GM23338 (cell line): Measurements from ENCODE around the gene MAPRE3. TPM values are rescaled to one million over a fixed set of nuclear protein-coding genes. Genes with fewer than 3 reads are reported as not detected.

Experiments used
- ATAC-seq: fragments of 200-7000 bp; cut with Tn5 transposase; 3 replicates; pipeline ENCODE4 v1.9.1; 2020
- DNase-seq: peaks from one replicate; pipeline ENCODE4 v3.0.0-alpha.2; 2015; ENCODE audit warnings: low spot score
- H2AFZ ChIP-seq: fragments of 200-600 bp; sonication (generic); 2 replicates; pipeline ENCODE4 v1.8.0; 2016; ENCODE audit warnings: antibody characterized with exemption, mild to moderate bottlenecking, moderate library complexity
- H3F3A ChIP-seq: fragments of 200-600 bp; sonication (generic); replicated peaks from 2 replicates; pipeline ENCODE4 v1.8.0; 2017; ENCODE audit warnings: antibody characterized with exemption, mixed run types, low read depth
- H3K27ac ChIP-seq: fragments of 200-600 bp; sonication (generic); 2 replicates; pipeline ENCODE4 v1.6.1; 2016; ENCODE audit warnings: low read depth
- H3K27me3 ChIP-seq: fragments of 200-600 bp; sonication (generic); 2 replicates; pipeline ENCODE4 v1.8.0; 2016; ENCODE audit warnings: mild to moderate bottlenecking, mixed run types, moderate library complexity; ENCODE audit not compliant: insufficient read depth
- H3K36me3 ChIP-seq: fragments of 200-600 bp; sonication (generic); 2 replicates; pipeline ENCODE4 v1.8.0; 2016; ENCODE audit warnings: mild to moderate bottlenecking; ENCODE audit not compliant: insufficient read depth
- H3K4me1 ChIP-seq: fragments of 200-600 bp; sonication (generic); 2 replicates; pipeline ENCODE4 v1.8.0; 2016; ENCODE audit warnings: mild to moderate bottlenecking, moderate library complexity; ENCODE audit not compliant: insufficient read depth
- H3K4me2 ChIP-seq: fragments of 200-600 bp; sonication (generic); 2 replicates; pipeline ENCODE4 v1.7.1; 2017; ENCODE audit warnings: mixed run types
- H3K4me3 ChIP-seq: fragments of 200-600 bp; sonication (generic); 2 replicates; pipeline ENCODE4 v1.6.1; 2016; ENCODE audit warnings: mixed run types
- H3K79me2 ChIP-seq: fragments of 200-600 bp; sonication (generic); replicated peaks from 2 replicates; pipeline ENCODE4 v1.8.0; 2017; ENCODE audit warnings: mild to moderate bottlenecking; ENCODE audit not compliant: insufficient read depth
- H3K9me2 ChIP-seq: fragments of 200-600 bp; sonication (generic); 2 replicates; pipeline ENCODE4 v1.8.0; 2017; ENCODE audit not compliant: insufficient read depth
- H4K20me1 ChIP-seq: fragments of 200-600 bp; sonication (generic); replicated peaks from 2 replicates; pipeline ENCODE4 v1.8.0; 2017; ENCODE audit warnings: mild to moderate bottlenecking; ENCODE audit not compliant: insufficient read depth
- H3K27ac Mint-ChIP-seq: 2 replicates; pipeline ENCODE4 v1.8.0; 2020; ENCODE audit warnings: inconsistent platforms, mild to moderate bottlenecking, moderate library complexity, mixed read lengths
- H3K27me3 Mint-ChIP-seq: 3 replicates; pipeline ENCODE4 v1.8.0; 2022; ENCODE audit warnings: low read depth, mild to moderate bottlenecking, moderate library complexity, mixed read lengths, inconsistent platforms; ENCODE audit not compliant: insufficient read depth, poor library complexity
- H3K36me3 Mint-ChIP-seq: 3 replicates; pipeline ENCODE4 v1.8.0; 2021; ENCODE audit warnings: low read depth, mild to moderate bottlenecking, inconsistent platforms, moderate library complexity, mixed read lengths
- H3K4me1 Mint-ChIP-seq: 3 replicates; pipeline ENCODE4 v1.8.0; 2020; ENCODE audit warnings: mild to moderate bottlenecking, inconsistent platforms, mixed read lengths
- H3K4me3 Mint-ChIP-seq: 3 replicates; pipeline ENCODE4 v1.8.0; 2021; ENCODE audit warnings: moderate library complexity, mild to moderate bottlenecking, inconsistent platforms, mixed read lengths
- H3K9me3 Mint-ChIP-seq: 3 replicates; pipeline ENCODE4 v1.8.0; 2020; ENCODE audit warnings: moderate library complexity, mild to moderate bottlenecking, inconsistent platforms, mixed read lengths
- EZH2 ChIP-seq: fragments of 200-600 bp; sonication (generic); IDR thresholded peaks from one replicate; pipeline ENCODE4 v1.8.0; 2017; ENCODE audit warnings: antibody characterized with exemption, mild to moderate bottlenecking, low read depth; ENCODE audit not compliant: unreplicated experiment
- EZH2phosphoT487 ChIP-seq: fragments of 200-600 bp; sonication (generic); IDR thresholded peaks from one replicate; pipeline ENCODE4 v1.8.1; 2018; ENCODE audit warnings: antibody characterized with exemption; ENCODE audit not compliant: unreplicated experiment
- JUNB ChIP-seq: IDR thresholded peaks from one replicate; pipeline ENCODE4 v1.6.1; 2016; ENCODE audit warnings: antibody characterized with exemption; ENCODE audit not compliant: unreplicated experiment
- NANOG ChIP-seq: IDR thresholded peaks from 2 replicates; pipeline ENCODE4 v1.6.1; 2016; ENCODE audit warnings: antibody characterized with exemption, borderline replicate concordance
- POLR2AphosphoS5 ChIP-seq: IDR thresholded peaks from 2 replicates; pipeline ENCODE4 v1.6.1; 2016; ENCODE audit warnings: antibody characterized with exemption, low read depth
- STAT1 ChIP-seq: IDR thresholded peaks from one replicate; pipeline ENCODE4 v1.6.1; 2016; ENCODE audit warnings: antibody characterized with exemption; ENCODE audit not compliant: unreplicated experiment
- ZNF114 ChIP-seq: fragments of 250-450 bp; sonication (Bioruptor Pico); IDR thresholded peaks from 2 replicates; pipeline ENCODE4 v1.5.0; 2020; ENCODE audit warnings: mild to moderate bottlenecking, moderate library complexity
- ZNF331 ChIP-seq: fragments of 250-450 bp; sonication (Bioruptor Pico); IDR thresholded peaks from 2 replicates; pipeline ENCODE4 v1.5.0; 2020; ENCODE audit warnings: low read depth, mild to moderate bottlenecking, moderate library complexity
- polyA plus RNA-seq: library from polyadenylated mRNA; unstranded; fragments of >200 nt; fragmentation: Nextera tagmentation; extraction: Ambion mirVana; gene quantifications from 2 replicates; pipeline ENCODE4 v1.2.1, GENCODE V29; 2016
- total RNA-seq: library from RNA; depleted of rRNA; stranded (reverse); fragments of >200 nt; shearing (Covaris generic); gene quantifications from 2 replicates; pipeline ENCODE4 v1.2.3, GENCODE V29; 2014
- TF ChIP-seq, protein P1 (sequence below), 2 experiments: fragments of 200-600 bp in 1 of 2; sonication (generic) in 1 of 2; conservative IDR thresholded peaks; 2 replicates each; pipeline versions ENCODE4 v1.5.1 to v1.6.1; 2016 to 2017; ENCODE audit warnings: antibody characterized with exemption in 2 of 2, low read depth in 2 of 2, mild to moderate bottlenecking in 2 of 2, moderate library complexity in 1 of 2
- TF ChIP-seq, protein P2 (sequence below): IDR thresholded peaks from 2 replicates; pipeline ENCODE4 v1.6.1; 2016; ENCODE audit warnings: antibody characterized with exemption
- TF ChIP-seq, protein P3 (sequence below): IDR thresholded peaks from one replicate; pipeline ENCODE4 v1.6.1; 2018; ENCODE audit warnings: antibody characterized with exemption; ENCODE audit not compliant: unreplicated experiment

Gene MAPRE3
- total and polyA plus RNA-seq, 2 experiments from 2014 or later: 3.3 to 4.5 TPM

DNA sequence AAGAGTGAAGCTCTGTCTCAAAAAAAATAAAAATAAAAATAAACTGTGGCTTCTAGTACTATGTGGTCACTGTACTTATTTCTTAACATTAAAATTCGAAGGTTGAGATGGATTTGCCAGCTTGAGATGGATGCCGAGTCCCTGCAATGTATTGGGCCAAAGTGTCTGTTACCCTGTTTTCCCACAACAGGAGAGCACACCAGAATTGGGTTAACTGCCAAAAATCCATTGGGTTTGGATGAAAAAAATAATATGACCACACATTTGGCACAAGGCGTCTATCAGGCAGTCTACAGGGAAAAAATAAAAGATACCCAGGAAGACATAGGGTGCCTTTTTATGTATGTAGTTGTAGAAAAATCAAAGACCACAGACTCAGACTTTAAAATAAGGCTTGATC lies 19.2 kb upstream of the MAPRE3 start (continued):
- TF ChIP-seq, protein P1, sequence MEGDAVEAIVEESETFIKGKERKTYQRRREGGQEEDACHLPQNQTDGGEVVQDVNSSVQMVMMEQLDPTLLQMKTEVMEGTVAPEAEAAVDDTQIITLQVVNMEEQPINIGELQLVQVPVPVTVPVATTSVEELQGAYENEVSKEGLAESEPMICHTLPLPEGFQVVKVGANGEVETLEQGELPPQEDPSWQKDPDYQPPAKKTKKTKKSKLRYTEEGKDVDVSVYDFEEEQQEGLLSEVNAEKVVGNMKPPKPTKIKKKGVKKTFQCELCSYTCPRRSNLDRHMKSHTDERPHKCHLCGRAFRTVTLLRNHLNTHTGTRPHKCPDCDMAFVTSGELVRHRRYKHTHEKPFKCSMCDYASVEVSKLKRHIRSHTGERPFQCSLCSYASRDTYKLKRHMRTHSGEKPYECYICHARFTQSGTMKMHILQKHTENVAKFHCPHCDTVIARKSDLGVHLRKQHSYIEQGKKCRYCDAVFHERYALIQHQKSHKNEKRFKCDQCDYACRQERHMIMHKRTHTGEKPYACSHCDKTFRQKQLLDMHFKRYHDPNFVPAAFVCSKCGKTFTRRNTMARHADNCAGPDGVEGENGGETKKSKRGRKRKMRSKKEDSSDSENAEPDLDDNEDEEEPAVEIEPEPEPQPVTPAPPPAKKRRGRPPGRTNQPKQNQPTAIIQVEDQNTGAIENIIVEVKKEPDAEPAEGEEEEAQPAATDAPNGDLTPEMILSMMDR (conservative IDR thresholded peaks at IDR 0.05; ENCODE audit: low read depth in 2 of 2): no peak
- TF ChIP-seq NANOG (no peak), EZH2phosphoT487 (no peak), EZH2 (no peak), JUNB (no peak), STAT1 (no peak), ZNF331 (CRISPR knock-in tag) (no peak), POLR2AphosphoS5 (no peak), ZNF114 (CRISPR knock-in tag) (no peak)
- TF ChIP-seq, protein P2, sequence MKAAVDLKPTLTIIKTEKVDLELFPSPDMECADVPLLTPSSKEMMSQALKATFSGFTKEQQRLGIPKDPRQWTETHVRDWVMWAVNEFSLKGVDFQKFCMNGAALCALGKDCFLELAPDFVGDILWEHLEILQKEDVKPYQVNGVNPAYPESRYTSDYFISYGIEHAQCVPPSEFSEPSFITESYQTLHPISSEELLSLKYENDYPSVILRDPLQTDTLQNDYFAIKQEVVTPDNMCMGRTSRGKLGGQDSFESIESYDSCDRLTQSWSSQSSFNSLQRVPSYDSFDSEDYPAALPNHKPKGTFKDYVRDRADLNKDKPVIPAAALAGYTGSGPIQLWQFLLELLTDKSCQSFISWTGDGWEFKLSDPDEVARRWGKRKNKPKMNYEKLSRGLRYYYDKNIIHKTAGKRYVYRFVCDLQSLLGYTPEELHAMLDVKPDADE: no peak
- TF ChIP-seq, protein P3, sequence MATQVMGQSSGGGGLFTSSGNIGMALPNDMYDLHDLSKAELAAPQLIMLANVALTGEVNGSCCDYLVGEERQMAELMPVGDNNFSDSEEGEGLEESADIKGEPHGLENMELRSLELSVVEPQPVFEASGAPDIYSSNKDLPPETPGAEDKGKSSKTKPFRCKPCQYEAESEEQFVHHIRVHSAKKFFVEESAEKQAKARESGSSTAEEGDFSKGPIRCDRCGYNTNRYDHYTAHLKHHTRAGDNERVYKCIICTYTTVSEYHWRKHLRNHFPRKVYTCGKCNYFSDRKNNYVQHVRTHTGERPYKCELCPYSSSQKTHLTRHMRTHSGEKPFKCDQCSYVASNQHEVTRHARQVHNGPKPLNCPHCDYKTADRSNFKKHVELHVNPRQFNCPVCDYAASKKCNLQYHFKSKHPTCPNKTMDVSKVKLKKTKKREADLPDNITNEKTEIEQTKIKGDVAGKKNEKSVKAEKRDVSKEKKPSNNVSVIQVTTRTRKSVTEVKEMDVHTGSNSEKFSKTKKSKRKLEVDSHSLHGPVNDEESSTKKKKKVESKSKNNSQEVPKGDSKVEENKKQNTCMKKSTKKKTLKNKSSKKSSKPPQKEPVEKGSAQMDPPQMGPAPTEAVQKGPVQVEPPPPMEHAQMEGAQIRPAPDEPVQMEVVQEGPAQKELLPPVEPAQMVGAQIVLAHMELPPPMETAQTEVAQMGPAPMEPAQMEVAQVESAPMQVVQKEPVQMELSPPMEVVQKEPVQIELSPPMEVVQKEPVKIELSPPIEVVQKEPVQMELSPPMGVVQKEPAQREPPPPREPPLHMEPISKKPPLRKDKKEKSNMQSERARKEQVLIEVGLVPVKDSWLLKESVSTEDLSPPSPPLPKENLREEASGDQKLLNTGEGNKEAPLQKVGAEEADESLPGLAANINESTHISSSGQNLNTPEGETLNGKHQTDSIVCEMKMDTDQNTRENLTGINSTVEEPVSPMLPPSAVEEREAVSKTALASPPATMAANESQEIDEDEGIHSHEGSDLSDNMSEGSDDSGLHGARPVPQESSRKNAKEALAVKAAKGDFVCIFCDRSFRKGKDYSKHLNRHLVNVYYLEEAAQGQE: no peak

DNA sequence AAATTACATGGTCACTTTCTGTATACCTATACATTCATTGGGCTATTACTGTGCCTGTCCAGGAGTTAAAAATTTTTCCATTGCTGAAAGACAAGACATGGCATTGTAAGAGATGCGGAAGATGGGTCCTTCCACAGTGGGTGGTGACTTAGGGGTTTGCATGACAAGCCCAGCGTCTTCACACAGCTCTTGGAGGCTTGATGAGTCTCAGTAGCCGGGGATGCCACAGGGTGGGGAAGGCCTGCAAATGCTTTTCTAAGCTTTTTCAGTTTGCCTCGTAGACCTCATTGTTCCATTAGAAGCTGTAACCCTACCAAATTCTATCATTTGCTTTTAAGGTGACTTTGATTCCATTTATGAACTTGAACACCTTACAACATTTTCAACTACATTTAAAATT lies 18.1 kb upstream of the MAPRE3 start:
- no peaks in the 10 kb centered on the region for H3K27me3 ChIP-seq
- H3K27ac Mint-ChIP-seq: no peak overlapping the region
- H3K36me3 ChIP-seq: no peaks in the 10 kb centered on the region
- no peak overlapping the region for H3K4me2 ChIP-seq
- H3K79me2 ChIP-seq: no peaks in the 10 kb centered on the region
- H3K36me3 Mint-ChIP-seq: peaks cover 2% of the 10 kb centered on the region; the same call in 1 of the 3 replicates
- peaks cover 8% of the 10 kb centered on the region for H3K4me1 Mint-ChIP-seq
- no peak overlapping the region for H2AFZ ChIP-seq
- no peak overlapping the region for H3K4me3 Mint-ChIP-seq
- H3K4me3 ChIP-seq: no peak overlapping the region
- ATAC-seq: peak; percentile 84
- H3K27ac ChIP-seq: no peak overlapping the region
- no peaks in the 10 kb centered on the region for H4K20me1 ChIP-seq
- H3K9me3 Mint-ChIP-seq: no peaks in the 10 kb centered on the region
- no peak for TF ChIP-seq EZH2phosphoT487
- no peaks in the 10 kb centered on the region for H3K4me1 ChIP-seq
- H3F3A ChIP-seq: no peaks in the 10 kb centered on the region
- DNase-seq: peak; percentile 13
- H3K9me2 ChIP-seq: no peaks in the 10 kb centered on the region
- H3K27me3 Mint-ChIP-seq: peaks cover 8% of the 10 kb centered on the region
